CD4-positive, alpha-beta T cell treated with Interleukin-17A for 4 hours (primary cell): ENCODE measurements around the gene ALDH9A1.
"Not testable (repeated sequence)": the region's sequence is repeated elsewhere in the genome, so short reads cannot be mapped to it uniquely, and the experiment has no call there.

Experiments
- DNase-seq: peaks from one replicate; pipeline ENCODE4 v3.0.0-alpha.2; 2020; ENCODE audit warnings: mixed read lengths

The ALDH9A1 gene

GRCh38 chr1:165697881-165698760 lies at the start of gene ALDH9A1:
ALDH9A1 (minus strand) TSS chr1:165698562; CDS start chr1:165698558, 4 bp downstream.
- DNase-seq, result peak; percentile 91

- no peak for DNase-seq
Observed at GRCh38 chr1:165747632-165748447, 49.5 kb upstream of the ALDH9A1 start.

GRCh38 chr1:165744913-165745312 lies 46.6 kb upstream of the ALDH9A1 start:
- not testable (repeated sequence) for DNase-seq

GRCh38 chr1:165742194-165742593 lies 43.8 kb upstream of the ALDH9A1 start:
- no peak for DNase-seq

GRCh38 chr1:165738794-165739193 lies 40.4 kb upstream of the ALDH9A1 start:
- DNase-seq, result no peak

GRCh38 chr1:165737196-165737595 lies 38.8 kb upstream of the ALDH9A1 start:
- no peak for DNase-seq

- no peak for DNase-seq
Observed at GRCh38 chr1:165734906-165735305, 36.5 kb upstream of the ALDH9A1 start.

GRCh38 chr1:165726841-165727240 lies 28.5 kb upstream of the ALDH9A1 start:
- no peak for DNase-seq

GRCh38 chr1:165726169-165726568 lies 27.8 kb upstream of the ALDH9A1 start:
- no peak for DNase-seq

- peak; percentile 27 for DNase-seq
Observed at GRCh38 chr1:165717918-165718515, 19.7 kb upstream of the ALDH9A1 start.

- not testable (repeated sequence) for DNase-seq
Observed at GRCh38 chr1:165716265-165717051, 18.1 kb upstream of the ALDH9A1 start.

- no peak for DNase-seq
Observed at GRCh38 chr1:165712764-165713163, 14.4 kb upstream of the ALDH9A1 start.

- DNase-seq, result no peak
Observed at GRCh38 chr1:165707984-165708706, 9.8 kb upstream of the ALDH9A1 start.

GRCh38 chr1:165703648-165704047 lies 5.3 kb upstream of the ALDH9A1 start:
- no peak for DNase-seq

GRCh38 chr1:165701922-165702321 lies 3.6 kb upstream of the ALDH9A1 start:
- DNase-seq, result not testable (repeated sequence)

- no peak for DNase-seq
Observed at GRCh38 chr1:165699577-165699976, 1.2 kb upstream of the ALDH9A1 start.

GRCh38 chr1:165698761-165699052 lies 345 bp upstream of the ALDH9A1 start:
- DNase-seq, result no peak

GRCh38 chr1:165697491-165697880 lies 876 bp downstream of the ALDH9A1 start:
- no peak for DNase-seq

GRCh38 chr1:165696625-165697100 lies 1.7 kb downstream of the ALDH9A1 start:
- DNase-seq, result no peak

- no peak for DNase-seq
Observed at GRCh38 chr1:165695031-165695430, 3.3 kb downstream of the ALDH9A1 start.

GRCh38 chr1:165688046-165688445 lies 10.3 kb downstream of the ALDH9A1 start:
- no peak for DNase-seq

GRCh38 chr1:165686971-165687433 lies 11.4 kb downstream of the ALDH9A1 start:
- no peak for DNase-seq
